ENCODE measurements around the gene GNL3L. TPM values are rescaled to one million over a fixed set of nuclear protein-coding genes. Genes with fewer than 3 reads are reported as not detected.
"Not testable (repeated sequence)": the region's sequence is repeated elsewhere in the genome, so short reads cannot be mapped to it uniquely, and the experiment has no call there.

GNL3L gene
- total RNA-seq, 1 donor = 39.8 TPM

DNA sequence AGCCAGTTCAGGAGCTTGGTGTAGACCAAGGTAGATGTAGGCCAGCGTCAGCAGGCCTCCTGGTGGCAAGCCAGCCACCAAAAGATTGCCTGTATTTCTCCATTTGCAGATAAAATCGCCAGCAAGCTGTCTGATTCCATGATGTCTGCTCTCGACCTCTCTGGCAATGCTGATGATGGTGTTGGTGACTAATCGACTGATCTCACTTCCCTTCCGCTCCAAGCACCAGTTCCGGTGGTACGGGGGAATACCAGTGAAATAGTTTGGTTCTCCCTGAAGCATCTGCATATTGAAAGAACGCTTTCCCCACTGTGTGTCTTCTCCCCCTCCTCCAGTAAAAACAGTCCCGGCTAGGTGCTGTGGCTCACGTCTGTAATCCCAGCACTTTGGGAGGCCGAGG is 30.4 kb downstream of the GNL3L start:
- no peak for DNase-seq (ENCODE audit: insufficient read length, low spot score, missing footprints)
- Histone ChIP-seq H3K79me2 (ENCODE audit: insufficient read depth, low read length) (no peaks in the 10 kb centered on the region), H3K27ac (ENCODE audit: low read depth, low read length) (no peak overlapping the region), H4K20me1 (ENCODE audit: insufficient read depth, low read length) (no peaks in the 10 kb centered on the region), H3K27me3 (ENCODE audit: insufficient read depth, low read length) (no peaks in the 10 kb centered on the region), H3K4me3 (ENCODE audit: insufficient read depth, low read length) (no peak overlapping the region), H3K4me2 (ENCODE audit: insufficient read depth, low read length) (no peak overlapping the region), H3K9me3 (ENCODE audit: low read depth, low read length) (no peaks in the 10 kb centered on the region), H2AFZ (ENCODE audit: low read length) (no peak overlapping the region), H3K4me1 (ENCODE audit: insufficient read depth, low read length) (no peaks in the 10 kb centered on the region), H3K36me3 (ENCODE audit: insufficient read depth, low read length) (peaks cover 30% of the 10 kb centered on the region)
- TF ChIP-seq, protein P1, sequence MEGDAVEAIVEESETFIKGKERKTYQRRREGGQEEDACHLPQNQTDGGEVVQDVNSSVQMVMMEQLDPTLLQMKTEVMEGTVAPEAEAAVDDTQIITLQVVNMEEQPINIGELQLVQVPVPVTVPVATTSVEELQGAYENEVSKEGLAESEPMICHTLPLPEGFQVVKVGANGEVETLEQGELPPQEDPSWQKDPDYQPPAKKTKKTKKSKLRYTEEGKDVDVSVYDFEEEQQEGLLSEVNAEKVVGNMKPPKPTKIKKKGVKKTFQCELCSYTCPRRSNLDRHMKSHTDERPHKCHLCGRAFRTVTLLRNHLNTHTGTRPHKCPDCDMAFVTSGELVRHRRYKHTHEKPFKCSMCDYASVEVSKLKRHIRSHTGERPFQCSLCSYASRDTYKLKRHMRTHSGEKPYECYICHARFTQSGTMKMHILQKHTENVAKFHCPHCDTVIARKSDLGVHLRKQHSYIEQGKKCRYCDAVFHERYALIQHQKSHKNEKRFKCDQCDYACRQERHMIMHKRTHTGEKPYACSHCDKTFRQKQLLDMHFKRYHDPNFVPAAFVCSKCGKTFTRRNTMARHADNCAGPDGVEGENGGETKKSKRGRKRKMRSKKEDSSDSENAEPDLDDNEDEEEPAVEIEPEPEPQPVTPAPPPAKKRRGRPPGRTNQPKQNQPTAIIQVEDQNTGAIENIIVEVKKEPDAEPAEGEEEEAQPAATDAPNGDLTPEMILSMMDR (IDR thresholded peaks at IDR 0.05; ENCODE audit: extremely low read depth, low read depth, low read length) = no peak

DNA sequence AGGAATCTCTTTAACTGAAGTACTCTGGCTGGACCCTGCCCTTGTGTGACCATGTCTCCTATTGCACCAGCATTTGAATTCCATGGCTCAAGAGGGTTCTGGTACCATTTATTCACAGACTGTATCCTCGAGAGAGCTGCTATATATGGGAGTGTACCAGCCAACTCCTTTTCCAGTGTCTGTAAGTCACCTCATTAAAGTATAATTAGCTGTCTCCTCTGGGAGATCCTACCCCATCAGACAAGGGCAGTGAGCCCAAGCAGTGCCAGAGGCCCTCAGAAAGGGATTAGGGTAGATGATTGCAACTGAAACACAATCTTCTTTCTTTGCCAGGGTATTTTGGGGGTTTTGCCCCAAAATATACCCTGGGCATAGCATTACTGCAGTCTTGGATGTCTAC is 31.6 kb downstream of the GNL3L start:
- no peaks in the 10 kb centered on the region for H3K27me3 ChIP-seq (ENCODE audit: insufficient read depth, low read length)

DNA sequence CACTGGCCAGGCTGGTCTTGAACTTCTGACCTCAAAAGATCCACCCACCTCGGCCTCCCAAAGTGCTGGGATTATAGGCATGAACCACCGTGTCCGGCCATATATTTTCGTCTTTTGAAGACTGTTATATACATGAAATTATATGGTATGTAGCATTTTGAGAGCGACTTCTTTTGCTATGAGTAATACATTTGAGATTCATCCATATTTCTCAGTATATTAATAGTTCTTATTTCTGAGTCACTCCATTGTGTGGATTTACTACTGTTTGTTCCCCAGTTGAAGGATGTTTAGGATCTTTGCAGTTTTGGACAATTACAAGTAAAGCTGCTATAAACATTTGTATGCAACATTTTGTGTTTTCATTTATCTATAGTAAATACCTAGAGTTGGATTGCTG is 34.9 kb downstream of the GNL3L start:
- H3K27ac ChIP-seq (ENCODE audit: low read depth, low read length) = no peak overlapping the region
- no peak overlapping the region for H3K4me3 ChIP-seq (ENCODE audit: insufficient read depth, low read length)
- H3K4me1 ChIP-seq (ENCODE audit: insufficient read depth, low read length) = no peaks in the 10 kb centered on the region
- no peaks in the 10 kb centered on the region for H3K27me3 ChIP-seq (ENCODE audit: insufficient read depth, low read length)
- no peaks in the 10 kb centered on the region for H3K9me3 ChIP-seq (ENCODE audit: low read depth, low read length)
- DNase-seq (ENCODE audit: insufficient read length, low spot score, missing footprints) = no peak
- no peak overlapping the region for H3K4me2 ChIP-seq (ENCODE audit: insufficient read depth, low read length)
- TF ChIP-seq, protein P1 (IDR thresholded peaks at IDR 0.05; ENCODE audit: extremely low read depth, low read depth, low read length) = no peak
- H4K20me1 ChIP-seq (ENCODE audit: insufficient read depth, low read length) = no peaks in the 10 kb centered on the region
- no peaks in the 10 kb centered on the region for H3K79me2 ChIP-seq (ENCODE audit: insufficient read depth, low read length)
- H2AFZ ChIP-seq (ENCODE audit: low read length) = no peak overlapping the region
- peaks cover 17% of the 10 kb centered on the region for H3K36me3 ChIP-seq (ENCODE audit: insufficient read depth, low read length)

More for the DNA sequence above, 31.6 kb downstream of the GNL3L start:
- H3K36me3 ChIP-seq (ENCODE audit: insufficient read depth, low read length) = peaks cover 27% of the 10 kb centered on the region
- no peak overlapping the region for H3K4me2 ChIP-seq (ENCODE audit: insufficient read depth, low read length)
- H2AFZ ChIP-seq (ENCODE audit: low read length) = no peak overlapping the region
- TF ChIP-seq, protein P1 (IDR thresholded peaks at IDR 0.05; ENCODE audit: extremely low read depth, low read depth, low read length) = no peak
- H3K4me3 ChIP-seq (ENCODE audit: insufficient read depth, low read length) = no peak overlapping the region
- H3K4me1 ChIP-seq (ENCODE audit: insufficient read depth, low read length) = no peaks in the 10 kb centered on the region
- no peak overlapping the region for H3K27ac ChIP-seq (ENCODE audit: low read depth, low read length)
- DNase-seq (ENCODE audit: insufficient read length, low spot score, missing footprints) = no peak
- H4K20me1 ChIP-seq (ENCODE audit: insufficient read depth, low read length) = no peaks in the 10 kb centered on the region
- no peaks in the 10 kb centered on the region for H3K9me3 ChIP-seq (ENCODE audit: low read depth, low read length)
- H3K79me2 ChIP-seq (ENCODE audit: insufficient read depth, low read length) = no peaks in the 10 kb centered on the region

DNA sequence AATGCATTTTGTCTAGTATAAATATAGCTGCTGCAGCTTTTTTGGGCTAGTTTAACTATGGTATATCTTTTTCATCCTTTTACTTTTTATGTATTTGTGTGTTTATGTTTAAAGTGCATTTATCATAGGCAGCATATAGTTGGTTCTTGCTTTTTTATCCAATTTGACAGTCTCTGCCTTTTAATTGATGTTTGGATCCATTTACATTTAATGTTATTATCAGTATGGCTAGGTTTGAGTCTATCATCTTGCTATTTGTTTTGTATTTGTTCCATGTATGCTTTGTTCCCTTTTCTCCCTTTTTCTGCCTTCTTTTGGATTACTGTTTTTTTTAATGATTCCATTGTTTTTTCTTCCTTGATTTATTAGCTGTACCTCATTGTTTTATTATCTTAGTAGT is 40.3 kb downstream of the GNL3L start:
- Histone ChIP-seq H3K27me3 (ENCODE audit: insufficient read depth, low read length) (no peaks in the 10 kb centered on the region), H3K4me2 (ENCODE audit: insufficient read depth, low read length) (no peak overlapping the region), H4K20me1 (ENCODE audit: insufficient read depth, low read length) (no peaks in the 10 kb centered on the region), H3K9me3 (ENCODE audit: low read depth, low read length) (no peaks in the 10 kb centered on the region), H3K36me3 (ENCODE audit: insufficient read depth, low read length) (peaks cover 2% of the 10 kb centered on the region), H3K4me3 (ENCODE audit: insufficient read depth, low read length) (no peak overlapping the region), H2AFZ (ENCODE audit: low read length) (no peak overlapping the region), H3K27ac (ENCODE audit: low read depth, low read length) (no peak overlapping the region), H3K4me1 (ENCODE audit: insufficient read depth, low read length) (no peaks in the 10 kb centered on the region), H3K79me2 (ENCODE audit: insufficient read depth, low read length) (no peaks in the 10 kb centered on the region)
- DNase-seq (ENCODE audit: insufficient read length, low spot score, missing footprints) = no peak
- TF ChIP-seq, protein P1 (IDR thresholded peaks at IDR 0.05; ENCODE audit: extremely low read depth, low read depth, low read length) = no peak

DNA sequence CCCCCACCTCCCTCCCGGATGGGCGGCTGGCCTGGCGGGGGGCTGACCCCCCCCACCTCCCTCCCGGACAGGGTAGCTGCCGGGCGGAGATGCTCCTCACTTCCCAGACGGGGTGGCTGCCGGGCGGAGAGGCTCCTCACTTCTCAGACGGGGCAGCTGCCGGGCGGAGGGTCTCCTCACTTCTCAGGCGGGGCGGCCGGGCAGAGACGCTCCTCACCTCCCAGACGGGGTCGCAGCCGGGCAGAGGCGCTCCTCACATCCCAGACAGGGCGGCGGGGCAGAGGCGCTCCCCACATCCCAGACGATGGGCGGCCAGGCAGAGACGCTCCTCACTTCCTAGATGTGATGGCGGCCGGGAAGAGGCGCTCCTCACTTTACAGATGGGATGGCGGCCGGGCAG is 42.6 kb downstream of the GNL3L start:
- not testable (repeated sequence) for H4K20me1 ChIP-seq (ENCODE audit: insufficient read depth, low read length); DNase-seq (ENCODE audit: insufficient read length, low spot score, missing footprints); H3K4me2 ChIP-seq (ENCODE audit: insufficient read depth, low read length); H3K79me2 ChIP-seq (ENCODE audit: insufficient read depth, low read length); H2AFZ ChIP-seq (ENCODE audit: low read length); H3K4me3 ChIP-seq (ENCODE audit: insufficient read depth, low read length); H3K9me3 ChIP-seq (ENCODE audit: low read depth, low read length); H3K27ac ChIP-seq (ENCODE audit: low read depth, low read length); H3K4me1 ChIP-seq (ENCODE audit: insufficient read depth, low read length); H3K36me3 ChIP-seq (ENCODE audit: insufficient read depth, low read length); H3K27me3 ChIP-seq (ENCODE audit: insufficient read depth, low read length)

All from osteoblast (primary cell).